Measurements from ENCODE around the gene NEMP1.

NEMP1 gene

DNA sequence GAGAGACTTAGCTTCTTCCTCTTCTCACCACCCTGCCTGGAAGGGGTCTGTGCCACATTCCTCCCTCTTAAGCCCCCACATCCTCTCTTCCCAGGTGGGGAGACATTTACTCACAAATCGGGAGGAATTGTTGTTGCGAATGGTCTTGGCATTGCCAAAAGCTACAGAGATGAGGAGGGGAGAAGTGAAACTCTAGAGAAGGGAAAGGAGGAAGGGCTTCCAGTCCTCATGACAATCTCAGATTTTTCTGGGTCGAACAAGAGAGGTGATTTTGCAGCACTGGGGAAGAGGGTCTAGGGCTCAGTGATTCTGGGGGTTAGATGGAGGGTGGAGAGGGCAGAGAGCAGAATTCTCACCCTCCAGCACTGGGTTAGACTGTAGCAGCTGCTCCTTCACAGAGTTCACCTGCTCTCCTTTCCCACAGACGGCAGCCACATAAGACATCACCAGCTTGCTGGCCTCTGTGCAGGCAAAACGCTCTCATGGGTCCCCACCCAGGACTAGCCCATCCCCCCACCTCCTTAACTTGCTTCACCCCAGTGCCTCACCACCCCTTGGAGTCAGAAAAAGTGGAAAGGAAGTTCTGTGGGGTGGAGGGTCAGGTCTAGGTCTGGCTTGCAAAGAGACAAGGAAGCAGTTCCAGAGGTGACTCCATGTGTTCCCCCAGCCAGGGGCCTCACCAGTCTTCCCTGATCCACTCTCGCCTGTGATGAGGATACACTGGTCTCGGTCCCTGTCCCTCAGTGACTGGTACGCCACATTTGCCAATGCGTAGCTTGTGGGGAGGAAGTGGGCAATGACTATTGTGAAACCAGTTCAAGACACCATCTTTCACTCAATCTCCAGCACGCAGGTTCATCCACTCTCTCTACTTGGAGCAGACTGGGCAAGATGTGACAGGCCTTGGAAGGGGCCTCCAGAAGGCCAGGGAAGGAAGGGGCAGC, 31.4 kb downstream of the NEMP1 start:
- no peaks in the 10 kb centered on the region for H3K27me3 ChIP-seq (ENCODE audit: insufficient read depth, poor library complexity, severe bottlenecking)
- DNase-seq (ENCODE audit: low read depth in 1 of 2, low spot score in 1 of 2), result peak; percentile 86 to 91
- H3K4me3 ChIP-seq (replicated peaks; ENCODE audit: insufficient read depth, low read length), result no peak overlapping the region
- H3K27ac ChIP-seq (replicated peaks), result peak overlapping the region; percentile 38
- TF ChIP-seq SPI1 (IDR thresholded peaks at IDR 0.05; ENCODE audit: borderline replicate concordance, low read depth), result peak; percentile 93
- peak; percentile 76 for TF ChIP-seq POLR2AphosphoS5 (IDR thresholded peaks at IDR 0.05; ENCODE audit: low read depth)
- TF ChIP-seq REST (IDR thresholded peaks at IDR 0.05; ENCODE audit: insufficient replicate concordance, low read depth), result no peak
- TF ChIP-seq CTCF (IDR thresholded peaks at IDR 0.05; ENCODE audit: insufficient read depth, low read length), result no peak
- no peak for TF ChIP-seq GABPA (IDR thresholded peaks at IDR 0.05; ENCODE audit: low read depth)

DNA sequence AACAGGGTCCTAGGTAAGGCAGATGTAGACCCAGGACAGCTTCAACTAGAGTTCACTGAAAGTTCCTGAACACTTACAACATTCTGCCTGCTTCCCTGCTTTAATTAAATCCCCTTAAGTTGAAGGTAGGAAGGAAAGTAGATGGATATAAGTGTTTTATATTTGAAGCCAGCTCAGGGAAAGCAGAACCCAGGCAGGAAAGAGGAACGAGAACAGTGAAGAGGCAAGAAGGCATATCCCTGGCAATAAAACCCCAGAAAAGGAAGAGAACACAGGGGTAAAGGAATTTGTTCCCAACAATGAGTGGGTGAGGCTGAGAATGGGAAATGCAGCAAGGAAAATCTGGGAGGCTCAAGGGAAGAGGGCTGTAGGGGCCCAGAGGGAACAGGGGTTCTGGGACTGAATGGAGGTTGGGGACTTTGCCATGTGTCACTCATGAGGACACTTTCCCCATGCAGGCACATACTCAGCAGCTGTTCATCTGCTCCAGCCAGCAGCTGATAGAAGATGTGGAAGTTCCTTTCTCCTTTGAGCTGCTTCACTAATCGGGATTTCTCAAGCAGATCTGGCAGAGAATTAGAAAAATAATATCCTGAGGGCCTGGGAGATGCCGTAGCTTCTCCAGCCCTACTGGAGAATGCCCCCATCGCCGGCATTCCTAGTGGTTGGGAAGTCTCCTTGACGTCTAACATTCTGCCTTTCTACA, 32.4 kb downstream of the NEMP1 start:
- Histone ChIP-seq H3K4me3 (replicated peaks; ENCODE audit: insufficient read depth, low read length) (no peak overlapping the region), H3K27me3 (ENCODE audit: insufficient read depth, poor library complexity, severe bottlenecking) (no peaks in the 10 kb centered on the region), H3K27ac (replicated peaks) (no peak overlapping the region)
- DNase-seq (ENCODE audit: low read depth in 1 of 2, low spot score in 1 of 2), result peak in 1 of 2 experiments; percentile 39
- TF ChIP-seq CTCF (IDR thresholded peaks at IDR 0.05; ENCODE audit: insufficient read depth, low read length), result no peak
- TF ChIP-seq SPI1 (IDR thresholded peaks at IDR 0.05; ENCODE audit: borderline replicate concordance, low read depth), result peak; percentile 42; the same call in 1 of the 2 replicates

DNA sequence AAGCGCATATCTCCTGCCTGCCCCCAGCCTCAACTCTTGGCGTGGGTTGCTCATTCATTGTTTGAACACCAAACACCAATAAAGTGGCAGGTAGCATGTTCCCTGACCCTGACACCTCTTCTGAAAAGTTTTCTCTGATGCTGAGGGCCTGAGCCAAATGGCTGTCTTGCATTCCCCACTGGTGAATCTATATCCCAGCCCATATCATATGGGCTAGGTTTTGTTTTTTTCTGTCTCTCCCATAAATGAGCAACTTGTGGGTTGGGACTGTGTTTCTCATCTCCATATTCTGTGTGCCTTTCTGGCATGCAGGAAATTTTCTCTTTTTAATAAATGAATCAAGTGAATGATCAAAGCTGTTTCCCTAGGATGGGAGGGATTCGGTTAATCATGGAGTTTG, 33.7 kb downstream of the NEMP1 start:
- TF ChIP-seq POLR2AphosphoS5 (IDR thresholded peaks at IDR 0.05; ENCODE audit: low read depth) (no peak), SPI1 (IDR thresholded peaks at IDR 0.05; ENCODE audit: borderline replicate concordance, low read depth) (no peak), GABPA (IDR thresholded peaks at IDR 0.05; ENCODE audit: low read depth) (no peak), CTCF (IDR thresholded peaks at IDR 0.05; ENCODE audit: insufficient read depth, low read length) (no peak), REST (IDR thresholded peaks at IDR 0.05; ENCODE audit: insufficient replicate concordance, low read depth) (no peak)
- Histone ChIP-seq H3K27ac (replicated peaks) (no peak overlapping the region), H3K4me3 (replicated peaks; ENCODE audit: insufficient read depth, low read length) (no peak overlapping the region), H3K27me3 (ENCODE audit: insufficient read depth, poor library complexity, severe bottlenecking) (no peaks in the 10 kb centered on the region)
- DNase-seq (ENCODE audit: low read depth in 1 of 2, low spot score in 1 of 2), result no peak

Data from HL-60 (cell line).